ENCODE data around the gene MORN5. TPM values are rescaled to one million over a fixed set of nuclear protein-coding genes. Genes with fewer than 3 reads are reported as not detected.

Gene MORN5
- total RNA-seq, 4 donors from 2014 or later, result not detected

DNA sequence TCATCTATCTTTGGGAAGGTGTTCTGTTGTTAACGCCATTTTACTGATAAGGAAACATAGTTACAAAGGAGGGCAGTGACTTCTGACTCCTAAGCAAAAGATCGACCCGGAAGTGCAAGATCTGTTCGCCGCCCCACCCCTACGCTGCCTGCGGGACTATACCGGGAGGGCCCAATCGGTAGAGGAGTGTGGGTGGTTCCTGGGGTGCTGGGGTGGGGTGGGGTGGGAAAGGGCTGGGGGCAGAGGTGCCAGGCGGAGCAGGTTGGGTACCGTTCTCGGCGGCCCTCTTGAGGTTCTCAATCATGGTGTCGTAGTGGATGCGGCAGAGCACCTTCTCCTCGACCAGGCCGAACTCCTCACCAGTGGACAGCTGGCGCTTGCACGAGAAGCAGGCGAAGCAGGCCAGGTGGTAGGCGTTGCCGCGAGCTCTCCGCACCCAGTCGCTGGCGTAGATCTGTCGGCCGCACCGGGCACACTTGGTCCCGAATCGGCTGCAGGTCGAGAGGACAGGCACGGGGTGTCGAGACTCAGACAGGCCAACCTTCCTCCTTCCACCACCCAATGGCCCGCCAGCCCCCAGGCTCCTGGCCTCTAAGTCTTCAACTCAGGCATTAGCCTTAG, 57.2 kb downstream of the MORN5 start:
- TF ChIP-seq POLR2A (IDR thresholded peaks at IDR 0.05), result no peak
- TF ChIP-seq, protein P1, sequence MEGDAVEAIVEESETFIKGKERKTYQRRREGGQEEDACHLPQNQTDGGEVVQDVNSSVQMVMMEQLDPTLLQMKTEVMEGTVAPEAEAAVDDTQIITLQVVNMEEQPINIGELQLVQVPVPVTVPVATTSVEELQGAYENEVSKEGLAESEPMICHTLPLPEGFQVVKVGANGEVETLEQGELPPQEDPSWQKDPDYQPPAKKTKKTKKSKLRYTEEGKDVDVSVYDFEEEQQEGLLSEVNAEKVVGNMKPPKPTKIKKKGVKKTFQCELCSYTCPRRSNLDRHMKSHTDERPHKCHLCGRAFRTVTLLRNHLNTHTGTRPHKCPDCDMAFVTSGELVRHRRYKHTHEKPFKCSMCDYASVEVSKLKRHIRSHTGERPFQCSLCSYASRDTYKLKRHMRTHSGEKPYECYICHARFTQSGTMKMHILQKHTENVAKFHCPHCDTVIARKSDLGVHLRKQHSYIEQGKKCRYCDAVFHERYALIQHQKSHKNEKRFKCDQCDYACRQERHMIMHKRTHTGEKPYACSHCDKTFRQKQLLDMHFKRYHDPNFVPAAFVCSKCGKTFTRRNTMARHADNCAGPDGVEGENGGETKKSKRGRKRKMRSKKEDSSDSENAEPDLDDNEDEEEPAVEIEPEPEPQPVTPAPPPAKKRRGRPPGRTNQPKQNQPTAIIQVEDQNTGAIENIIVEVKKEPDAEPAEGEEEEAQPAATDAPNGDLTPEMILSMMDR (IDR thresholded peaks at IDR 0.05), result no peak
- DNase-seq (ENCODE audit: low spot score in 2 of 2), result peak in 1 of 2 donors; percentile 72
- WGBS, 2 donors, result 48 to 59% methylated on average over 34 to 35 of the region's 35 CpGs
- no peak overlapping the region for H3K4me3 ChIP-seq (ENCODE audit: low read depth, poor library complexity, severe bottlenecking)
- intact Hi-C loops (cut with DNase I; ENCODE audit: low total_unique reads), result no loop called here

DNA sequence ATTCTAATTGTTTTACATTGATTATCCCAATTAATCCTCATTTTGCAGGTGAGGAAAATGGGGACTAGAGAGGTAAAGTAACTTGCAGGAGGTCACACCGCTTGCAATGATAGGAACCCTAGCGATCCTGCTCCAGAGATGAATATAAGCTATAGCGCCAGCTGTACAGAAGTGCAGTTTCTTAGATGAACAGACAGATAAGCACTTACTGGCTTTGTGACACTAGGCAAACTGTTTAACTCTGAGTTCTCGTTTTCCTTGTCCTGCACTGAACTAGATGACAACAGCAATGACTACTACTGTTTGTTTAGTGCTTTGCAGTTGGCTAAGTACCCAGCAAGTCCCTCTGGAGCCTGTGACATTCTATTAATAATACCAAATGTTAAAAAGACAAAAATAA, 57.9 kb downstream of the MORN5 start:
- intact Hi-C loops (cut with DNase I; ENCODE audit: low total_unique reads), result no loop called here
- WGBS, 2 donors, result 55% methylated on average over 4 of the region's 4 CpGs
- no peak overlapping the region for H3K4me3 ChIP-seq (ENCODE audit: low read depth, poor library complexity, severe bottlenecking)
- TF ChIP-seq, protein P1 (IDR thresholded peaks at IDR 0.05), result no peak
- no peak for TF ChIP-seq POLR2A (IDR thresholded peaks at IDR 0.05)
- no peak for DNase-seq (ENCODE audit: low spot score in 2 of 2)

- TF ChIP-seq POLR2A (IDR thresholded peaks at IDR 0.05), result no peak
- TF ChIP-seq, protein P1 (IDR thresholded peaks at IDR 0.05), result no peak
- no peak overlapping the region for H3K4me3 ChIP-seq (ENCODE audit: low read depth, poor library complexity, severe bottlenecking)
- DNase-seq (ENCODE audit: low spot score in 2 of 2), result peak in 1 of 2 donors; percentile 71
- intact Hi-C loops (cut with DNase I; ENCODE audit: low total_unique reads), result no loop called here
- WGBS, 2 donors, result 42 to 47% methylated on average over 11 of the region's 11 CpGs
Measured at GRCh38 chr9:122218071-122218934, 58.6 kb downstream of the MORN5 start.

DNA sequence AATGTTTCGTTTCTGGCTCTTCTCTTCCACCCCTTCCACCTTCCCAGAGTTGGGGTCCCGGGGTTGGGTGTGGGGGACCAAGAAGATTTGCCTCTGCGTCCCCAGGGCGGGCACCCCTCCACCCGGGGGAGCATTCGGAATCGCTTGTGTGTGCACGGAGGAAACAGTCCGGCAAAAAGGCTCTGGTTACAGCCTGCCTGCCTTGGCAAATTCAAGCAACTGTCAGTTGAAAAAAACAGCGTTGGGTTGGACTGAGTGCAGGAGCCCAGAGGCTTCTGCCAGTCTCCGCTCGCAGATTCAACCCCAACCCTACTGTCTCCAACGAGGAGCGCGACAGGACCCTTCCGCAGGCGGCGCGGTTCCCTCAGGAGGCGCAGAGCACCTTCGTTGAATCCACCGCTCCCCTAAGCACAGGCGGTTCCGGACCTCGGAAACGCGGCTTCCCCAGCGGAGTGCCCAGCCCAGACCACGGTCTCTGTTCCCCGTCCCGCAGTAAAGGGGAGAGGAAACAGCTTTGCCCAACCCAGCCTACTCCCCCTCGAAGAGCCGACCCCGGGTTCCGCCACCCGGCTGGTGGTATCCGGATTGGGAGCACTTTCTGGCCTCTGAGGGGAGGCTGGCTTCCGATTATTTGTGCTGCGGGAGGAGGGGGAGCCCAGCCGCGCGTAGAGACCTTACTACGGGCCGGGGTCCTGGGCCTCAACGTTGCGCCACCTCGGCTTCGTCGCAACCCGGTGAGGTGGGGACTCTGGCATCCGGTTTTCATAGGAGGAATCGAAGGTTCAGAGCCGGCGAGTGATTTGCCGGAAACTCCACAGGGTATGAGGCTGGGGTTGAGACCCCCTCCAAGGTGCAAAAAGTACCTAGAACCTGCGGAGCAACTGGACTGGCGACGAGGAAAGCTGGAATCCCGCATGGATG, 59.5 kb downstream of the MORN5 start:
- intact Hi-C loops (cut with DNase I; ENCODE audit: low total_unique reads), result no loop called here
- DNase-seq (ENCODE audit: low spot score in 2 of 2), result peak in 1 of 2 donors; percentile 78
- TF ChIP-seq, protein P1 (IDR thresholded peaks at IDR 0.05), result no peak
- no peak for TF ChIP-seq POLR2A (IDR thresholded peaks at IDR 0.05)
- no peak overlapping the region for H3K4me3 ChIP-seq (ENCODE audit: low read depth, poor library complexity, severe bottlenecking)
- WGBS, 2 donors, result 5 to 20% methylated on average over 34 to 59 of the region's 59 CpGs

GRCh38 chr9:122219856-122220672, 60.4 kb downstream of the MORN5 start:
- TF ChIP-seq, protein P1 (IDR thresholded peaks at IDR 0.05), result no peak
- TF ChIP-seq POLR2A (IDR thresholded peaks at IDR 0.05), result no peak
- intact Hi-C loops (cut with DNase I; ENCODE audit: low total_unique reads), result no loop called here
- 23 to 30% methylated on average over 39 to 53 of the region's 57 CpGs for WGBS, 2 donors

More at GRCh38 chr9:122219856-122220672, 60.4 kb downstream of the MORN5 start:
- peak in 1 of 2 donors; percentile 83 for DNase-seq (ENCODE audit: low spot score in 2 of 2)
- no peak overlapping the region for H3K4me3 ChIP-seq (ENCODE audit: low read depth, poor library complexity, severe bottlenecking)

Measured in lower leg skin (tissue), 4 donors.